HG02588 (cell line): ENCODE measurements around the gene RNPEP.
"Not testable (repeated sequence)": the region's sequence is repeated elsewhere in the genome, so short reads cannot be mapped to it uniquely, and the experiment has no call there.

ENCODE experiments used
- ATAC-seq: cut with Tn5 transposase; IDR thresholded peaks from one replicate; pipeline ENCODE4 v1.9.1; 2021; ENCODE audit warnings: mild to moderate bottlenecking, moderate library complexity; ENCODE audit not compliant: unreplicated experiment

RNPEP gene, protein sequence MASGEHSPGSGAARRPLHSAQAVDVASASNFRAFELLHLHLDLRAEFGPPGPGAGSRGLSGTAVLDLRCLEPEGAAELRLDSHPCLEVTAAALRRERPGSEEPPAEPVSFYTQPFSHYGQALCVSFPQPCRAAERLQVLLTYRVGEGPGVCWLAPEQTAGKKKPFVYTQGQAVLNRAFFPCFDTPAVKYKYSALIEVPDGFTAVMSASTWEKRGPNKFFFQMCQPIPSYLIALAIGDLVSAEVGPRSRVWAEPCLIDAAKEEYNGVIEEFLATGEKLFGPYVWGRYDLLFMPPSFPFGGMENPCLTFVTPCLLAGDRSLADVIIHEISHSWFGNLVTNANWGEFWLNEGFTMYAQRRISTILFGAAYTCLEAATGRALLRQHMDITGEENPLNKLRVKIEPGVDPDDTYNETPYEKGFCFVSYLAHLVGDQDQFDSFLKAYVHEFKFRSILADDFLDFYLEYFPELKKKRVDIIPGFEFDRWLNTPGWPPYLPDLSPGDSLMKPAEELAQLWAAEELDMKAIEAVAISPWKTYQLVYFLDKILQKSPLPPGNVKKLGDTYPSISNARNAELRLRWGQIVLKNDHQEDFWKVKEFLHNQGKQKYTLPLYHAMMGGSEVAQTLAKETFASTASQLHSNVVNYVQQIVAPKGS

GRCh38 chr1:201982623-201983379 is at the start of gene RNPEP:
TSS of gene RNPEP (plus strand) at chr1:201982648. CDS start at chr1:201982667, 19 bp downstream.
- ATAC-seq = peak; percentile 79

DNA sequence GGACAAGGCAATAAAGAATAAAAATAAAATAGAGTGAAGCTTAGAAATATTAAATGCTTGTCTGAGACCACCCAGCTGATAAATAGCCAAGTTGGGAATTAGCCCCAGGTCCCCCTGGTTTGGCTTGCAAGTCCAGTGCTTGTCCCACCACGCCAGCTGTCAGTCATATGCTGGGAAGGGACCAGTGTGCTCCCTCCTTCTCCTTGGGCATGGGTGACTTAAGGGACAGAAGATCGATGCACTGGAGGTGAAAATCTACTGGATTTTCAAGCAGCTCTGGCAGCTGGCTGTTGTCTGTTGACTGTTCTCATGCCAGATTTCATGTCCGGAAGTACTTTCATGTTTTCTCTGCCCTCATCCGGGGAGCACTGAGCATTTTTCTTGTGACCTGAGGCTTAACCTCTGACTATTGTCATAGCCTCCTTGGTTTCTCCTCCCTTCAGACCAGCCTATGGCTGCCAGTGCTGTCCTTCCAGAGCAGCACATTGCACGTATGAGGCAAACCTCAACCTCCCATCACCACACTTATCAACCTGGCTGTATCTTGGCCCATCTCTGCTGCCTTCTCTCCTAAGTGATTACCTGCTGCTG is 48.5 kb upstream of the RNPEP start:
- no peak for ATAC-seq

DNA sequence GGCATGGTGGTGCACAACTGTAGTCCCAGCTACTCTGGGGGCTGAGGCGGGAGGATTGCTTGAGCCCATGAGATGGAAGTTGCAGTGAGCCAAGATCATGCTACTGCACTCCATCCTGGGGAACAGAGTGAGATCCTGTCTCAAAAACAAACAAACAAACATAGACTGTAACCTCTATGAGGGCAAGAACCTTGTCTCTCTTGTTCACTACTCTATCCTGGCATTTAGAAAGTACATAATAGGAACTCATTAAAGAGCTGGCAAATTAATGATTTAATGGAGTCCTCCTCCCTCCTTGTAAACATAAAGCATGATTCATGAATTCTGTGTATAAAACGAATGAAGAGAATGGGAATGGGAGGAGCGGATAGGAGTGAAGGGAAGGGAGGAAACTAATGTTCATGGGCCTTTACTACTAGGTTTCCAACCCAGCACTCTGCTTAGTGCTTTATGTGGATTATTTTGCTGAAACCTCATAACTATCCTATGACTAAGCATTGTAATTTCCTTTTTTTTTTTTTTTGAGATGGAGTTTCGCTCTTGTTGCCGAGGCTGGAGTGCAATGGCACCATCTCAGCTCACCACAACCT is 44.7 kb upstream of the RNPEP start:
- ATAC-seq = no peak

GRCh38 chr1:201938440-201939035 is 43.9 kb upstream of the RNPEP start:
- no peak for ATAC-seq

DNA sequence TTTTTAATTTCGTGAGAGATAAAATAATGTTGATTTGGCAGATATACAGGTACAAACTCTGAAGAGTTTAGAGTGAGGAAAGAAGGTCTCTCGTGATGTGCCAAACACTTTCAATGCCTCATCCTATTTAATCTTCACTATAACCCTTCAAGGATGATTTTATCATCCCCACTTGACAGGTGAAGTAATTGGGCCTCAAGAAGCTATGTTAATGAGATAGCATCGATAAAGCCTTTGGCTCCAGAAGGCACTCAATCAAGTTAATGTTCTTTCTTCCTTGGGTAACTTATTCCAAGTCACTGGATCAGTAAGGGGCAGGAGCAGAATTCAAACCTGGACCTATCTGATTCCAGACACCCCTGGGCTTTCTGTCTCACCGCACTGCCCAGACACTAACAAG is 43.3 kb upstream of the RNPEP start:
- no peak for ATAC-seq

GRCh38 chr1:201939574-201939973 is 42.9 kb upstream of the RNPEP start:
- no peak for ATAC-seq

- ATAC-seq = not testable (repeated sequence)
Observed at GRCh38 chr1:201940316-201940715, 42.1 kb upstream of the RNPEP start.

GRCh38 chr1:201941420-201942128 is 40.9 kb upstream of the RNPEP start:
- no peak for ATAC-seq

GRCh38 chr1:201942129-201942495 is 40.3 kb upstream of the RNPEP start:
- no peak for ATAC-seq

DNA sequence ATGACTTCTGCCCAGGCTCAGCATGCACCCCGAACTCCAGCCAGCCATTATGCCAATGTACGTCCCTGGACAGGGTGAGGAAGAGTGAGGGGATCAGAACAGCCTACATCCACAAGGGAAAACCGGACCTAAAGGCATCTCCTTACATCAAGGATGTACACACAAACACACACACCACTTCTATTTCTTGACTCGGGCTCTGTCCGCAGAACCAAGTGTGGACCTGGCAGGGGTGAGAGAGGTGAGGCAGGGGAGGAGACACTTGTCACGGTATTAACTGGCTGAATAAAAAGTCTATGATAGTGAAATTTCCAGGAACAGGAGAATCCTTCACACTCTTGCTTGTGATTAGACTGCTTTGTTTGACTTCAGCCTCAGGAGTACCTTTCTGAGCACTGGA is 38.4 kb upstream of the RNPEP start:
- ATAC-seq = no peak

- no peak for ATAC-seq
Observed at GRCh38 chr1:201944639-201945038, 37.8 kb upstream of the RNPEP start.

GRCh38 chr1:201945157-201945556 is 37.3 kb upstream of the RNPEP start:
- ATAC-seq = no peak

DNA sequence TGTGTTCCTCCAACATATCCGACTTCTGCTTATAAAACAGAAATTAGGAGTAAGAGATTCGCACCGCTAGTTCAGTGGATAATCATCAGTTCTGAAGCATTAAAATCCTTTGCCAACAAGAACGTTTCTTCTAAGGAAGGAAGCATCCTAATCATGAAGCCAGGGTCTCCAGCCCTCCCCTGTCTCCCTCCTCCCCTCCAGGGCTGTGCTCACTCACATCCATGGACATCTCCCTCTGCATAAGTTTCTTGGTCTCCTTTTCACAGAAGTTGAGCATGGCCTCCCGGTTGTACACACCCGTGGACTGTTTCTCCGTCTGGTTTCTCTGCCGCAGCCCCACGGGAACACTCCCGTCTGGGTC is 36.6 kb upstream of the RNPEP start:
- ATAC-seq = no peak

- ATAC-seq = no peak
Observed at GRCh38 chr1:201946224-201946908, 36.1 kb upstream of the RNPEP start, which contains the start of gene LMOD1. TSS of gene LMOD1 (minus strand) at chr1:201946548. CDS start at chr1:201946340, 208 bp downstream.

DNA sequence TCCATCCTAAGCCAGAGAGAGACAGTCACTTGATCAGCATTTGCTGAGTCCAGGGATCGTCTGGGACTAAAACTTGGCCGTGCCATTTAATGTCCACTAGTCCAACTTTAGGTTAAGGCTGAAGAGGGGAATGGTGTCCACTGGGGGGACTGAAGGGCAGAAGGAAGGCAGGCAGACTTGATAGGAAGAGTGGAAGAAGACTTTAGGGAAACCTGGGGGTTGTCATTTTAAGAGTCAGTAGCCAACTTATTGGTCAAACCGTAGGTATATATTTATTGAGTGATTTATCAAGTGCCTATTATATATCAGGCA is 34.8 kb upstream of the RNPEP start:
- ATAC-seq = no peak

GRCh38 chr1:201949491-201949890 is 33.0 kb upstream of the RNPEP start:
- no peak for ATAC-seq

DNA sequence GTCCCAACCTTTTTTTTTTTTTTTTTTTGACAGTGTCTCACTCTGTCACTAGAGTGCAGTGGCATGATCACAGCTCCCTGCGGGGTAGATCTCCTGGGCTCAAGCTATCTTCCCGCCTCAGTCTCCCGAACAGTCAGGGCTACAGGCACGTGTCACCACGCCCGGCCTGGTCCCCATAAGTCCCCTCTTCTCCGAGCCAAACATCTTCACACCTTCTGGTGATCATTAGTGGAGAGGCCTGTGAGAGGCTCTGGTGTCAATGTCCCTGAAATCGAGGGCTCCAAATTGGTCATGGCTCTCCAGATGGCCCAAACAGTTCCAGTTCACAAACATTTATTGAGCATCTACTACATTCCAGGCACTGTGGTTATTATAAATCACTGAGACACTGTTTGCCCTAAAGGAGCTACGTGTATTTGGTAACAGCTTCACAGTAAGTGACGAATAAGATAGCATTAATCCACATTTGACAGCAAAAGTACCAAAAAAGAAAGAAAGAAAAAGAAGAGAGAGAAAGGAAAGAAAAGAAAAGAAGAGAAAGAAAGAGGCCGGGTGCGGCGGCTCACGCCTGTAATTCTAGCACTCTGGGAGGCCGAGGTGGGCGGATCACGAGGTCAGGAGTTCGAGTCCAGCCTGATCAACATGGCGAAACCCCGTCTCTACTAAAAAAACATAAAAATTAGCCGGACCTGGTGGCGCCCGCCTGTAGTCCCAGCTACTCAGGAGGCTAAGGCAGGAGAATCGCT is 28.0 kb upstream of the RNPEP start:
- ATAC-seq = no peak

GRCh38 chr1:201955009-201955728 is 27.3 kb upstream of the RNPEP start, which contains the start of gene TIMM17A:
TSS of gene TIMM17A (plus strand) at chr1:201955503. CDS start at chr1:201955527, 24 bp downstream.
- ATAC-seq = peak; percentile 99
